HepG2 (cell line): ENCODE measurements around the gene C1QTNF9. TPM values are rescaled to one million over a fixed set of nuclear protein-coding genes. Genes with fewer than 3 reads are reported as not detected.

Source experiments
- CBFB ChIP-seq: sonication (generic); formaldehyde crosslinking; IDR thresholded peaks from 2 replicates; pipeline ENCODE4 v1.4.0; 2020; ENCODE audit warnings: missing genetic modification reagents
- FOSL2 ChIP-seq: sonication (generic); formaldehyde crosslinking; IDR thresholded peaks from 2 replicates; pipeline ENCODE4 v1.4.0; 2020; ENCODE audit warnings: missing genetic modification reagents
- FOXA1 ChIP-seq, 2 experiments: fragments of 450-650 bp in 1 of 2; sonication (generic) in 1 of 2; formaldehyde crosslinking in 1 of 2; IDR thresholded peaks; 2 replicates each; pipeline versions ENCODE4 v1.4.0 to v1.6.1; 2016 to 2020; ENCODE audit warnings: missing genetic modification reagents in 1 of 2
- KAT8 ChIP-seq: IDR thresholded peaks from 2 replicates; pipeline ENCODE4 v1.6.1; 2016; ENCODE audit warnings: missing genetic modification reagents, missing compliant biosample characterization
- KDM3A ChIP-seq: IDR thresholded peaks from 2 replicates; pipeline ENCODE4 v1.6.1; 2018; ENCODE audit warnings: low read depth, missing compliant biosample characterization
- NCOR1 ChIP-seq: fragments of 200-600 bp; sonication (generic); IDR thresholded peaks from 2 replicates; pipeline ENCODE4 v1.7.0; 2017; ENCODE audit warnings: antibody characterized with exemption, low read length, borderline replicate concordance
- POLR2AphosphoS2 ChIP-seq: IDR thresholded peaks from 2 replicates; pipeline ENCODE4 v1.6.1; 2011; ENCODE audit warnings: low read depth, low read length, improper control_type of control experiment
- SSRP1 ChIP-seq: IDR thresholded peaks from 2 replicates; pipeline ENCODE4 v1.6.1; 2016; ENCODE audit warnings: control low read depth
- WIZ ChIP-seq: sonication (generic); formaldehyde crosslinking; IDR thresholded peaks from 2 replicates; pipeline ENCODE4 v1.5.1; 2020; ENCODE audit warnings: mild to moderate bottlenecking, missing genetic modification reagents
- ZNF232 ChIP-seq: sonication (generic); formaldehyde crosslinking; IDR thresholded peaks from 2 replicates; pipeline ENCODE4 v1.4.0; 2020; ENCODE audit warnings: missing genetic modification reagents, borderline replicate concordance
- ZNF44 ChIP-seq: sonication (generic); formaldehyde crosslinking; IDR thresholded peaks from 2 replicates; pipeline ENCODE4 v1.5.1; 2020; ENCODE audit warnings: mild to moderate bottlenecking, missing genetic modification reagents
- ZNF616 ChIP-seq: sonication (generic); formaldehyde crosslinking; IDR thresholded peaks from 2 replicates; pipeline ENCODE4 v1.5.0; 2020; ENCODE audit warnings: low read depth, mild to moderate bottlenecking, missing genetic modification reagents
- ZNF724P ChIP-seq: sonication (generic); formaldehyde crosslinking; IDR thresholded peaks from 2 replicates; pipeline ENCODE4 v1.8.0; 2022; ENCODE audit warnings: missing genetic modification reagents, borderline replicate concordance
- ZNF850 ChIP-seq: sonication (generic); formaldehyde crosslinking; conservative IDR thresholded peaks from 2 replicates; pipeline ENCODE4 v1.9.0; 2021; ENCODE audit warnings: mild to moderate bottlenecking, missing genetic modification reagents
- polyA plus RNA-seq, 8 experiments: library from polyadenylated mRNA; depleted of rRNA in 3 of 8; stranded (reverse) in 7 of 8; unstranded in 1 of 8; fragments of >200 nt; fragmentation: Illumina TruSeq in 4 of 8; extraction: Trizol in 4 of 8; gene quantifications; 2 replicates each; pipeline versions ENCODE4 v1.2.1 to v1.2.3, GENCODE V29; 2011 to 2016; ENCODE audit warnings: low read depth in 4 of 8, missing spikeins in 1 of 8, mixed read lengths in 1 of 8; ENCODE audit not compliant: insufficient read depth in 1 of 8
- total RNA-seq, 5 experiments: library from RNA; depleted of rRNA; stranded (reverse); fragments of >200 nt; fragmentation: Illumina TruSeq; extraction: Trizol; gene quantifications; 2 replicates each; pipeline ENCODE4 v1.2.3, GENCODE V29; 2016; ENCODE audit warnings: low read depth in 1 of 5
- TF ChIP-seq, protein P1 (sequence below): sonication (generic); formaldehyde crosslinking; IDR thresholded peaks from 2 replicates; pipeline ENCODE4 v1.8.0; 2022; ENCODE audit warnings: mild to moderate bottlenecking, missing genetic modification reagents, moderate library complexity
- TF ChIP-seq, protein P2 (sequence below), 2 experiments: sonication (generic) in 1 of 2; formaldehyde crosslinking in 1 of 2; IDR thresholded peaks; 2 replicates each; pipeline versions ENCODE4 v1.4.0 to v1.6.1; 2018 to 2020; ENCODE audit warnings: missing genetic modification reagents in 2 of 2, borderline replicate concordance in 1 of 2, low read depth in 1 of 2, mild to moderate bottlenecking in 1 of 2, missing biosample characterization in 1 of 2
- TF ChIP-seq, protein P3 (sequence below): sonication (generic); formaldehyde crosslinking; IDR thresholded peaks from 2 replicates; pipeline ENCODE4 v1.8.0; 2022; ENCODE audit warnings: mild to moderate bottlenecking, missing genetic modification reagents; ENCODE audit not compliant: insufficient replicate concordance
- TF ChIP-seq, protein P4 (sequence below): sonication (generic); formaldehyde crosslinking; IDR thresholded peaks from 2 replicates; pipeline ENCODE4 v1.4.0; 2020; ENCODE audit warnings: missing genetic modification reagents
- TF ChIP-seq, protein P5 (sequence below): sonication (generic); formaldehyde crosslinking; IDR thresholded peaks from 2 replicates; pipeline ENCODE4 v1.8.0; 2022; ENCODE audit warnings: mild to moderate bottlenecking, missing genetic modification reagents

C1QTNF9 gene
- total and polyA plus RNA-seq, 2 of the 13 experiments (the other 11 are each of a cell fraction or from before 2014, with no cell fraction given), result not detected

DNA sequence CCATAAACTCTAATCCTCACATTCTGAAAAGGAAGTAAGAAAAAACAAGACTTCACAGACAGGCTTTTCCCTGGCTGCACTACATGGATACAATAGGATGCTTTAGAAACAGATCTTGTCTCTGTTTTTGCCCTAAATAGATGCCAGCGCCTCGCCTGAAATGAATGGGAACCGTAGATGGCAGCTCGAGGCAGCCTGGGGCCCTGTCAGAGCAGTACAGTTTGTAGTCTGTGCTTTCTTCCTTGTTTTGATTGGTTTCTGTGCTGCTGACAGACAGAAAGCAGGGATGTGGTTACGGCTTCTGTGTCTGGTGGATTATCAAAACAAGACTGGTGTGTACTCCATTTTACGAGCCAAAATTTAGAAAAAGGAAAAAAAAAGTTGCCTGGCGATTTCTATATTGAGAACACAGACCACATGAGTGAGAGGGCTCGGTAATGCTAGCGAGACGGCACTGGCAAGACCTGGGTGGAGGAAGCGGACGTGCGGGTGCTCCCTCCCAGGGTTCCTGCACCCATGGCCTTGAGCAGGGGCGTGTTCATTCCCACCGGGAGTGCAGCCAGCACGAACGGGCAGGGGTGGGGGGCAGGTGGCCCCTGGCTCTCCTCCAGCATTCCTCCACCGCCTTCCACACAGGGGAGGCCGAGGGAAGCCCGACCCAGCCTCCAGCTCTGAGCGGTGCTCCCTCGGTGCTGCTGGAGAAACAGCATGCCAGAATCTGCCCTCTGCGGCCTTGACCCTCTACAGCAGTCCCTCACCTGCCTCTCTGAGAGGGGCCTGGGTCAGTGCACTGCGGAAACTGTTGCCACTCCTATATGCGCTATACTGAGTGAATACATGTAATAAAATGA lies 37.6 kb upstream of the C1QTNF9 start (continued):
- TF ChIP-seq FOXA1 (IDR thresholded peaks at IDR 0.05) (no peak), FOXA1 (CRISPR knock-in tag; IDR thresholded peaks at IDR 0.05) (no peak), KDM3A (CRISPR knock-in tag) (peak; percentile 55; the same call in 1 of the 2 replicates), ZNF724P (CRISPR knock-in tag) (peak; percentile 66; the same call in 1 of the 2 replicates), CBFB (CRISPR knock-in tag) (no peak), KAT8 (no peak), SSRP1 (CRISPR knock-in tag) (no peak), ZNF616 (CRISPR knock-in tag) (no peak), ZNF44 (CRISPR knock-in tag) (no peak), POLR2AphosphoS2 (no peak), ZNF232 (CRISPR knock-in tag) (no peak), WIZ (CRISPR knock-in tag) (no peak), ZNF850 (CRISPR knock-in tag) (no peak), FOSL2 (CRISPR knock-in tag) (peak; percentile 30; the same call in 1 of the 2 replicates), NCOR1 (peak; percentile 24; the same call in 1 of the 2 replicates)
- TF ChIP-seq, protein P1, sequence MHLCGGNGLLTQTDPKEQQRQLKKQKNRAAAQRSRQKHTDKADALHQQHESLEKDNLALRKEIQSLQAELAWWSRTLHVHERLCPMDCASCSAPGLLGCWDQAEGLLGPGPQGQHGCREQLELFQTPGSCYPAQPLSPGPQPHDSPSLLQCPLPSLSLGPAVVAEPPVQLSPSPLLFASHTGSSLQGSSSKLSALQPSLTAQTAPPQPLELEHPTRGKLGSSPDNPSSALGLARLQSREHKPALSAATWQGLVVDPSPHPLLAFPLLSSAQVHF (CRISPR knock-in tag), result no peak
- TF ChIP-seq, protein P2, sequence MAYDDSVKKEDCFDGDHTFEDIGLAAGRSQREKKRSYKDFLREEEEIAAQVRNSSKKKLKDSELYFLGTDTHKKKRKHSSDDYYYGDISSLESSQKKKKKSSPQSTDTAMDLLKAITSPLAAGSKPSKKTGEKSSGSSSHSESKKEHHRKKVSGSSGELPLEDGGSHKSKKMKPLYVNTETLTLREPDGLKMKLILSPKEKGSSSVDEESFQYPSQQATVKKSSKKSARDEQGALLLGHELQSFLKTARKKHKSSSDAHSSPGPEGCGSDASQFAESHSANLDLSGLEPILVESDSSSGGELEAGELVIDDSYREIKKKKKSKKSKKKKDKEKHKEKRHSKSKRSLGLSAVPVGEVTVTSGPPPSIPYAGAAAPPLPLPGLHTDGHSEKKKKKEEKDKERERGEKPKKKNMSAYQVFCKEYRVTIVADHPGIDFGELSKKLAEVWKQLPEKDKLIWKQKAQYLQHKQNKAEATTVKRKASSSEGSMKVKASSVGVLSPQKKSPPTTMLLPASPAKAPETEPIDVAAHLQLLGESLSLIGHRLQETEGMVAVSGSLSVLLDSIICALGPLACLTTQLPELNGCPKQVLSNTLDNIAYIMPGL (CRISPR knock-in tag; IDR thresholded peaks at IDR 0.05; ENCODE audit: borderline replicate concordance in 1 of 2, low read depth in 1 of 2), result peak in 1 of 2 experiments; percentile 35; a peak in 1 of 4 replicates
- TF ChIP-seq, protein P3, sequence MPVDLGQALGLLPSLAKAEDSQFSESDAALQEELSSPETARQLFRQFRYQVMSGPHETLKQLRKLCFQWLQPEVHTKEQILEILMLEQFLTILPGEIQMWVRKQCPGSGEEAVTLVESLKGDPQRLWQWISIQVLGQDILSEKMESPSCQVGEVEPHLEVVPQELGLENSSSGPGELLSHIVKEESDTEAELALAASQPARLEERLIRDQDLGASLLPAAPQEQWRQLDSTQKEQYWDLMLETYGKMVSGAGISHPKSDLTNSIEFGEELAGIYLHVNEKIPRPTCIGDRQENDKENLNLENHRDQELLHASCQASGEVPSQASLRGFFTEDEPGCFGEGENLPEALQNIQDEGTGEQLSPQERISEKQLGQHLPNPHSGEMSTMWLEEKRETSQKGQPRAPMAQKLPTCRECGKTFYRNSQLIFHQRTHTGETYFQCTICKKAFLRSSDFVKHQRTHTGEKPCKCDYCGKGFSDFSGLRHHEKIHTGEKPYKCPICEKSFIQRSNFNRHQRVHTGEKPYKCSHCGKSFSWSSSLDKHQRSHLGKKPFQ, result peak; percentile 79
- TF ChIP-seq, protein P4, sequence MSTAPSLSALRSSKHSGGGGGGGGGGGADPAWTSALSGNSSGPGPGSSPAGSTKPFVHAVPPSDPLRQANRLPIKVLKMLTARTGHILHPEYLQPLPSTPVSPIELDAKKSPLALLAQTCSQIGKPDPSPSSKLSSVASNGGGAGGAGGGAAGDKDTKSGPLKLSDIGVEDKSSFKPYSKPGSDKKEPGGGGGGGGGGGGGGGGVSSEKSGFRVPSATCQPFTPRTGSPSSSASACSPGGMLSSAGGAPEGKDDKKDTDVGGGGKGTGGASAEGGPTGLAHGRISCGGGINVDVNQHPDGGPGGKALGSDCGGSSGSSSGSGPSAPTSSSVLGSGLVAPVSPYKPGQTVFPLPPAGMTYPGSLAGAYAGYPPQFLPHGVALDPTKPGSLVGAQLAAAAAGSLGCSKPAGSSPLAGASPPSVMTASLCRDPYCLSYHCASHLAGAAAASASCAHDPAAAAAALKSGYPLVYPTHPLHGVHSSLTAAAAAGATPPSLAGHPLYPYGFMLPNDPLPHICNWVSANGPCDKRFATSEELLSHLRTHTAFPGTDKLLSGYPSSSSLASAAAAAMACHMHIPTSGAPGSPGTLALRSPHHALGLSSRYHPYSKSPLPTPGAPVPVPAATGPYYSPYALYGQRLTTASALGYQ (CRISPR knock-in tag), result no peak
- TF ChIP-seq, protein P5, sequence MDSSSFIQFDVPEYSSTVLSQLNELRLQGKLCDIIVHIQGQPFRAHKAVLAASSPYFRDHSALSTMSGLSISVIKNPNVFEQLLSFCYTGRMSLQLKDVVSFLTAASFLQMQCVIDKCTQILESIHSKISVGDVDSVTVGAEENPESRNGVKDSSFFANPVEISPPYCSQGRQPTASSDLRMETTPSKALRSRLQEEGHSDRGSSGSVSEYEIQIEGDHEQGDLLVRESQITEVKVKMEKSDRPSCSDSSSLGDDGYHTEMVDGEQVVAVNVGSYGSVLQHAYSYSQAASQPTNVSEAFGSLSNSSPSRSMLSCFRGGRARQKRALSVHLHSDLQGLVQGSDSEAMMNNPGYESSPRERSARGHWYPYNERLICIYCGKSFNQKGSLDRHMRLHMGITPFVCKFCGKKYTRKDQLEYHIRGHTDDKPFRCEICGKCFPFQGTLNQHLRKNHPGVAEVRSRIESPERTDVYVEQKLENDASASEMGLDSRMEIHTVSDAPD (CRISPR knock-in tag), result no peak
